Activated CD8-positive, alpha-beta T cell treated with anti-CD3 and anti-CD28 coated beads for 36 hours (primary cell): ENCODE data around the gene NEK2. TPM values are rescaled to one million over a fixed set of nuclear protein-coding genes. Genes with fewer than 3 reads are reported as not detected.
"Not testable (repeated sequence)": the region's sequence is repeated elsewhere in the genome, so short reads cannot be mapped to it uniquely, and the experiment has no call there.

Experiments
- ATAC-seq: fragments of 200-7000 bp; cut with Tn5 transposase; one replicate; pipeline ENCODE4 v1.10.0; 2021; ENCODE audit warnings: mild to moderate bottlenecking, moderate library complexity
- CTCF ChIA-PET: fragments of 350-600 bp; sonication (Branson Sonifier 250); formaldehyde crosslinking; loops from one replicate; lab custom pipeline; 2021; ENCODE audit warnings: antibody characterized with exemption; lab: Charles Lee
- POLR2A ChIA-PET: fragments of 350-600 bp; sonication (Branson Sonifier 250); formaldehyde crosslinking; loops from one replicate; lab custom pipeline; 2021; ENCODE audit warnings: antibody characterized with exemption; lab: Charles Lee
- DNase-seq: peaks from one replicate; pipeline ENCODE4 v3.0.0-alpha.2; 2020
- H3K27ac Mint-ChIP-seq: one replicate; pipeline ENCODE4 v1.8.0; 2021; ENCODE audit warnings: mild to moderate bottlenecking, mixed read lengths
- H3K27me3 Mint-ChIP-seq: one replicate; pipeline ENCODE4 v1.8.0; 2021; ENCODE audit warnings: mixed read lengths
- H3K36me3 Mint-ChIP-seq: one replicate; pipeline ENCODE4 v1.8.0; 2021; ENCODE audit warnings: low read depth, mixed read lengths
- H3K4me1 Mint-ChIP-seq: one replicate; pipeline ENCODE4 v1.8.0; 2021; ENCODE audit warnings: low read depth, mixed read lengths
- H3K4me3 Mint-ChIP-seq: one replicate; pipeline ENCODE4 v1.8.0; 2021; ENCODE audit warnings: mild to moderate bottlenecking, moderate library complexity, mixed read lengths
- H3K9me3 Mint-ChIP-seq: one replicate; pipeline ENCODE4 v1.8.0; 2021; ENCODE audit warnings: mixed read lengths
- CTCF ChIP-seq: fragments of 200-600 bp; IDR thresholded peaks from one replicate; pipeline ENCODE4 v1.8.0; 2022; ENCODE audit warnings: antibody characterized with exemption, mild to moderate bottlenecking
- intact Hi-C: fragments of 100-400 bp; cut with micrococcal nuclease; formaldehyde crosslinking; loops from one replicate; pipeline ENCODE4 v1.10.0; 2022
- total RNA-seq, 2 experiments: library from RNA; stranded (reverse); gene quantifications; one replicate each; pipeline ENCODE4 v1.2.3, GENCODE V29; 2021

The NEK2 gene
- total RNA-seq, 2 experiments from 2014 or later = 29.9 to 30.0 TPM

GRCh38 chr1:211648980-211649934 lies 26.2 kb downstream of the NEK2 start:
- H3K9me3 Mint-ChIP-seq = no peaks in the 10 kb centered on the region
- no peak overlapping the region for H3K4me3 Mint-ChIP-seq
- no peak overlapping the region for H3K27ac Mint-ChIP-seq
- H3K4me1 Mint-ChIP-seq = no peaks in the 10 kb centered on the region
- intact Hi-C loops = no loop called here
- ChIA-PET POLR2A (no interaction called here), CTCF (interaction anchor here (0.7 to 2.1 kb wide), 6 partner anchors 8 to 180 kb away, joined by 3 to 7 read pairs (median 4); partner anchors contain the start of gene SLC30A1)
- ATAC-seq (peak; percentile 87), DNase-seq (peak; percentile 51)
- no peaks in the 10 kb centered on the region for H3K36me3 Mint-ChIP-seq
- peak; percentile 59 for TF ChIP-seq CTCF
- no peaks in the 10 kb centered on the region for H3K27me3 Mint-ChIP-seq

- Mint-ChIP-seq H3K9me3 (no peaks in the 10 kb centered on the region), H3K4me3 (no peak overlapping the region), H3K27me3 (no peaks in the 10 kb centered on the region), H3K27ac (no peak overlapping the region), H3K4me1 (peaks cover 8% of the 10 kb centered on the region), H3K36me3 (no peaks in the 10 kb centered on the region)
- ATAC-seq (no peak), DNase-seq (no peak)
- intact Hi-C loops = no loop called here
- ChIA-PET POLR2A (no interaction called here), CTCF (interaction anchor here (0.7 to 2.1 kb wide), 6 partner anchors 9 to 179 kb away, joined by 3 to 7 read pairs (median 4); partner anchors contain the start of gene SLC30A1)
- TF ChIP-seq CTCF = no peak
These were observed 27.1 kb downstream of the NEK2 start for GRCh38 chr1:211648336-211648735.

GRCh38 chr1:211647711-211648121 lies 27.7 kb downstream of the NEK2 start:
- Mint-ChIP-seq H3K4me1 (peaks cover 11% of the 10 kb centered on the region), H3K27me3 (no peaks in the 10 kb centered on the region), H3K36me3 (no peaks in the 10 kb centered on the region), H3K9me3 (no peaks in the 10 kb centered on the region), H3K27ac (no peak overlapping the region), H3K4me3 (no peak overlapping the region)
- DNase-seq = no peak
- no peak for TF ChIP-seq CTCF
- intact Hi-C loops = no loop called here
- ATAC-seq = no peak
- ChIA-PET POLR2A (no interaction called here), CTCF (interaction anchor here (1.0 to 8.6 kb wide), 5 partner anchors 7 to 133 kb away, joined by 3 to 53 read pairs (median 3); no protein-coding TSS in a partner anchor)

- DNase-seq = no peak
- H3K4me1 Mint-ChIP-seq = peaks cover 11% of the 10 kb centered on the region
- no peak overlapping the region for H3K4me3 Mint-ChIP-seq
- ATAC-seq = no peak
- ChIA-PET POLR2A (interaction anchor here (1.1 kb wide), 1 partner anchor 14 kb away, joined by 4 read pairs; no protein-coding TSS in a partner anchor), CTCF (interaction anchor here (1.2 to 8.6 kb wide), 3 partner anchors 8 to 68 kb away, joined by 3 to 53 read pairs (median 3); partner anchors contain the start of gene SLC30A1)
- no peaks in the 10 kb centered on the region for H3K27me3 Mint-ChIP-seq
- intact Hi-C loops = no loop called here
- H3K27ac Mint-ChIP-seq = no peak overlapping the region
- H3K9me3 Mint-ChIP-seq = no peaks in the 10 kb centered on the region
- TF ChIP-seq CTCF = no peak
- H3K36me3 Mint-ChIP-seq = no peaks in the 10 kb centered on the region
These were observed 28.9 kb downstream of the NEK2 start for GRCh38 chr1:211646566-211646965.

GRCh38 chr1:211645601-211646000 lies 29.8 kb downstream of the NEK2 start:
- H3K36me3 Mint-ChIP-seq, POLR2A ChIA-PET, intact Hi-C loops, H3K27ac Mint-ChIP-seq, H3K9me3 Mint-ChIP-seq, H3K4me3 Mint-ChIP-seq, H3K27me3 Mint-ChIP-seq, DNase-seq, ATAC-seq: not testable (repeated sequence)
- CTCF ChIA-PET = interaction anchor here (8.6 kb wide), 1 partner anchor 9 kb away, joined by 53 read pairs; no protein-coding TSS in a partner anchor
- peaks cover 11% of the 10 kb centered on the region for H3K4me1 Mint-ChIP-seq
